Glomerular endothelial cell (primary cell): Measurements from ENCODE around the gene SERTAD2. TPM values are rescaled to one million over a fixed set of nuclear protein-coding genes. Genes with fewer than 3 reads are reported as not detected.

Experiments used
- DNase-seq: peaks from one replicate; pipeline ENCODE4 v3.0.0-alpha.2; 2011; ENCODE audit warnings: low read depth, low spot score; ENCODE audit errors: extremely low read depth
- total RNA-seq: library from RNA; depleted of rRNA; stranded (reverse); fragments of >200 nt; gene quantifications from 2 replicates; pipeline ENCODE4 v1.2.3, GENCODE V29; 2015

Gene SERTAD2
- total RNA-seq, 1 donor from 2014 or later = 15.6 TPM

DNA sequence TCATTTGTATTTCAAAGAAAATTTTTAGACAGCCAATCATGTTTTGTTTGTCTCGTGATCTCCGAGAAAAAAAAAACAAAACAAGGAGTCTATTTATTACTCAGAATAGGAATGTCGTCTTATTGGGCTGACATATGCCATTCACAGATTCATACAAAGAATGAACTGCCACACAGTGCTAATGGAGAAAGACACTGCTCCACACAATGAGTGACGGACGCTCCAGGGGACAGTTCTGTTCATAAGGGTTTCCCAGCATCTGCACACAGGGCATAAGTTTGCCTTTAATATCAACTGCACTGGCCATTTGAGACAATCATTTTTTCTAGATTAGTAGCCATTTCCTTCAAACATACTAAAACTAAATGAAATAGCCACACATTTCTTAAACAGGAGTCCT is 3.4 kb downstream of the SERTAD2 start:
- no peak for DNase-seq

GRCh38 chr2:64649626-64650025 is 4.1 kb downstream of the SERTAD2 start:
- DNase-seq = no peak

DNA sequence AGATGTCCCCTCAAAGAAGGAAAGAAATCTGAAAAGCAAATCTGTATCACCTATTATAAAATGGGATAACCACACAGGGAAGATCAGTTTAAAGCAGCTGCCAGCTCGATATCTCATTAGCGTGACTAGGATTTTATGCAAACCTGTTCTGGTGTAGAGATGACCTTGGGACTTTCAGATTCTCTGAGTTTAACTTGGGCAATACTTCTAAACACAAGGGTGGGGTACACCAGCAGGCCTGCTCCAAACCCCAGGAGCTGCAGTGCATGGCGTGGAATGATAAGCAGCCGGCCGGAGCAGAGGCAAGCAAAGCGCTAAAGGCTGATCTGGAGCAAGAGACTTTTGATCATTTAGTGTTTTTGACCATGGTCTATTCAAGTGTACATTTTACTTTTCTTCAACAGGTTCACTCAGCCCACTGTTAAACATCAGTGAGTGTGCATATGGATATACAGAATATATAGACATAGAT is 4.7 kb downstream of the SERTAD2 start:
- DNase-seq = no peak

DNA sequence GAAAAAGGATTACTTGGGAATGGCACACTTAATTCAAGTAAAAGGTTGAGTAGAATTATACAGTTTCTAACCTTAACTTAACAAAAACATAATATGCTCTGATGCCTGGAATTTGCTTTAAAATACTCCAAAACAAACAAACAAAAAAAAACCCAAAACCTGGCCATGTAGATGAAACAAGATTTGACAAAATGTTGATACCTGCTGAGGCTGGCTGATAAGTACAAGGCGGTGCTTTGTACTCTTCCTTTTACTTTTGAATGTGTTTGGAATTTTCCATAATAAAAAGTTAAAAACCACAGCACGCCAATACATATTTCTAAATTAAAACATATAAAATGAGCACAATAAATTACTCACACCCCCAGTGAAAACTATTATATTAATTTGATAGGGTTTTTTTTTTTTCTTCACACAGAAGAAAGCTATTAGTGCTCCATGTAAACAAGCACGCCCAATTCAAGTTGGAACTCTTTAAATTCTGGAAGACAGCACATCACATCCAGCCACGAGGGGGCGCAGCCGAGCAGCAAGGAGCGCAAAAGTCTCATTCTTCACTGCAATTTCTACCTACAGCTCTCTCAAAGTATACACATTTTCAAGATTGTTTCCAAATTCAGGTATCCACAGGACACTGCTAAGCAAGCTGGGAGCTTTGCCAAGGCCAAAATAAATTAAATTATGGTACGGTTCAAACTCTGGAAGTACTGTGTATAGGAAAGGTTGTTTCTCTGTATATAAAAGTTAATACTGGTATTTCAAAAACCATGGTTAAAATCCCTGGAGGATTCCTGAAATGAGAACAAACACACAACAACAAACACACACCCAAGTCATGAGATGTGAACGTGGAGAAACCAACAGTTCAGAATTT is 7.5 kb downstream of the SERTAD2 start:
- DNase-seq = peak; percentile 61

DNA sequence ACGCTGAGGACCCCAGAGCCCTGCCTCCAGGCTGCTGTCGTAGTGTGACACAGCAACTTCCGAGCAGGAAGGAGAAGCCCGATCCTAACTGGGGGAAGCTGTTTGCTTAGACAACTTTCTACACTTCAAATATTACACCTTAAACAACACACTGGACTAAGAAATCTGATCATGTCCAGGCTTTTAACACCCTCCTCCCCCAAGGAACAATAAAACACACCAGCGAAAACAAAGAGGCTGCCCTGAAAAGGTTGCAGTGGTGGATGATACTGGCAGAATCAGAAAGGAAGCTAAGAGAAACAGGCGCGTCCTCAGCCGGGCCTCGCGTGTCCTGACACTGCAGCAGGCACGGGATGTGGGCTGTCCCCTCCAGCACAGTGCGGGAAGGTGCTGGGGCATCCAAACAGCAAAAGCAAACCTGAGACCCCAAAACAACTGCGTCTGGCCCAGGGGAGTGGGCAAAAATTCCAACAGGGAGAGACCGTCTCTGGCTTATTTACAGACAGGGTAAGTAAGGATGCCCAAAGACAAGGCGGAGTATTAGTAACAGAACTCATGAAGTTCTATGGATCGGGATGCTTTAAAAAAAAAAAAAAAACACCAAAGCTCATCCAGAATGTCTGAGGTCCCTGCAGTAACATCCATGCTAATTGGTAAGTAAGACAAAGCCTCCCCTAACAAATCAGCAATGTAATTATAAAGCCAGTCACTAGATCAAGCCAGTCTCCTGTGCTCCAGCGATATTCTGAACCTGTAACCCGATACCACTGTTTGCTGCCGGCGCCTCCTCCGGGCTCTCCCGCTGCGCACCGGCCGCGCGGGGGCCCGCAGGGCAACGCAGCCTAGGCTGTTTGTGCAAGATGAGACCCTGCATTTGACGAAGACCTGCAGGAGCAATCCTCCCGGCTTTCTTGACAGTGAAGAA is 9.0 kb downstream of the SERTAD2 start:
- no peak for DNase-seq

DNA sequence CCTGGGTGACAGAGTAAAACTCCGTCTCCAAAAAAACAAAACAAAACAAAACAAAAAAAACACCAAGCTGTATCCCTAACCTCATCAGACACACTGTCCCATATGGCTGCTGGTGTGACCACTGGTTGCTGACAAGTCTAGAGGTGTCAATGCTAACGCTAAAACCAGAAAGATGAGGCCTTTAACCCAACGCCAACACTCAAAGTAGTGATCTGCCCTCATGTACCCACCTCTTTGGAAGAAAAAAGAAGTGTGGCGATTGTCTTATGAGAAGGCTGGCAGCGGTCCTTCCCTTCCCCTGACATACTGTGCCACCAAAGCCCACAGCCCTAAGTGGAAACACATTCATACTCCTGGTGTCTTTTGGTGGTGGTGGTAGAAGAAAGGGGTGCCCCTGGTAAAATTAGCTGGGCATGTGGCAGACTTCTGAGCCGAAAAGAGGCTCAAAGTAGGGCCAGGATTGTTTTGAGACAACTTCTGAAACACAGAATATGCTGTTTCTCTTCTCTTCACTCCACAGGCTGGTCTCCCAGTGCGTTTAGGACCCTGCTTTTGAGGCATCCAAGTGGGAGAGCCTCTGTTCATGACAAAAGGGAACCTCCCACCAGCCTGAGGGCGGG is 9.8 kb downstream of the SERTAD2 start:
- DNase-seq = no peak

DNA sequence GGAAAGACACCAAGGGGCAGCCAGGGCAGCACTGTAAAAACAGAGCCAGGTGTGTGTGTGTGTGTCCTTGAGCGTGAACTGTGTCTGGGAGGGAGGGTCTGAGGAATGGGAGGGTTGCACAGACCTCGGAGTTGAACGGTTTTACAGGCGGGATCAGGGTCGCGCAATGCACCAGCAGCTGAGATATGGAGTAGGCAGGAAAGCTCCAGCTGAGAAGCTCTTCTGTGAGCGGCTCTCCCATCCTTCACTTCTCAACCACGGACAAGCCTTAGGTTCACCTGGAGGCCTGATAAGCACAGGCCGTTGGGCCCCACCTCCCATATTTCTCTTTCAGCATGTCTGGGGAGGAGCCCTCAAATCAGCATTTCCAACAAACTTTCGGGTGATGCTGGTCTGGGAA is 12.1 kb downstream of the SERTAD2 start:
- no peak for DNase-seq

GRCh38 chr2:64640153-64641044 is 13.3 kb downstream of the SERTAD2 start:
- no peak for DNase-seq

DNA sequence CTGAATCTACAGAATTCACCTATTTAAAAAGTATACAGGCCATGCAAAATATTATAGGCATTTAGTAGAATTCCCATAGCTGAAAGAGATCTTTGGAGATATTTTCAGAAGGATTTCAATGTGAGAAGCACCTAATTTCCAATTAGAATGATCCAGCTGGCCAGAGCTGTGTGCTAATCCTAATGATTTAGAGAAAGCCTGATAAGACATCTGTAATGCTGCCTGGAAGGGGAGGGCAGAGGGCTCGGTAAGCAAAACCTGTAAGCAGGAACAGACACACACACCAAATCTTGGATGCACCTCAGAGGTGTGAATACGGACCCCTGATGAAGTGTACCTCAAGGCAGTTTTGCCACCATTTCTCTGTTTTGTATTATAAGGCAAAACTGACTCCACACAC is 14.0 kb downstream of the SERTAD2 start:
- DNase-seq = no peak

DNA sequence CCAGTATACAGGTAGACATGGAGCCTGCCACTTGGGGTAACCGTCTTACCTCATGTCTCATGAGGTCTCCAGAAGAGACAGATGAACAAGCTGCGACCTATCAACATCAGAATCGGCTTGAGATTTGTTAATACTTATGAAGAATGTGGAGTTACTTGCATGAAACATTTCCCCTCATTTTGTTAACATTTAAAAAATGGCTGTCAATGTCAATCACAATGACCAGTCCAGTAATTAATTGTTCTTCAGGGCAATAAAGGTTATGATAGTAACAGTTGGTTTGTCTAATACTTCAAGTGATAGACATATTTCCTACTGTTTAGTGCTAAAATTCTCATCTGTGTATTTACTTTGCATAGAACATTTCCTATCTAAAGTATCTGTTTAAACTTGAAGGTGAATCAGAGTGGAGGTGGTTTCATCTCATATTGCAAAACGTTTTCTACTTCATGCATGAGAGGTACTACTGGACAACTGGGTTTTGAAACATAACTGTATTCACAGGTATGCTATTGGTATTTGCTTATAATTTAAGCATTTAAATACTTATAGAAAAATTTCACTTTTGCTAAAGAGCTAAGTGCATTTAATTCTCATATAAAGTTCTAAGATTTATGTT is 15.1 kb downstream of the SERTAD2 start:
- DNase-seq = no peak

DNA sequence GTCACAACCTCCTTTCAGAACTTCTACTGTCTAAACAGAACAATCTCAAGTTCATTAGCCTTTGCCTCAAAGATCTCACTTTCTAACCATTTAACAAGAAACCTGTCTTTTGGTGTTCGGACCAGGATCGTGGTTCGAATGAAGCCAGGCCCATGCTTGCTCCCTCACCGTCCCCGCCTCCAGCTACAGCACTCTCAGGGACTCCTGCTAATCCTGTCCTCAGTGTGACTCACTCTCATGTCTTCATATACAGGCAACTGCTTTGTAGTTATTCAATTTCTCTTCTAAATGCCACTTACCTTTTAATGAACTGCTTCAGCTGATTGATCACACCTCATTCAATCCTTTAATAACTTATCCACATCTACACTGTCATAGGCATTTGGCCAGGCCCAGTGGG is 15.8 kb downstream of the SERTAD2 start:
- no peak for DNase-seq

DNA sequence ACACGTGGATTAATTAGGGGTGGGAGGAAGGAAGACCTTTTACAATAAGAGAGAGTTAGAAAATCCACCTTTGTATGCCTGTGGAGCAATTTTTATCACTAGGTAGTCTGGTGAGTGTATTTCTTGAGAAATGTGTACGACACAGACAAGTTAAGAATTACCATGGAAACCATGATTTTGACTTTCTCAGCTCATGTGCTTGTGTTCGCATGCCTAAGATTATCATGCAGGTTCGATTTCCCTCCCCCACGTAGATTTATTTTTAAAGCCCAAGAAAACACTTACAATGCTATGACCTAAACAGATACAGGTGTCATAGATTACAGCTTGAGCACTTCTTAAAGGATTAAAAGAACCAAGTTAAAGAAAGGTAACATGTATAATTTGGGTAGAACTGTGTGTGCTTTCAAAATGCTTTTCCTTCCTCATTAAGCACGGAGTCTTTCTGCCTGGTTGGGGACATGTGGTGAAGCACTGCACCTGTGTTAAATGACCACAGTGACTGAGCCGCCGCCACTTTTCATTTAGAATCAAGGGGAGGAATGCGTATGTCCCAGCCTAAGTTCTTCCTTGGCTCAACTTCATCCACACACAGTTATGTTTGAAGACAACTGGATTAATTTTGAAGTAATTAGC is 16.6 kb downstream of the SERTAD2 start:
- DNase-seq = no peak

GRCh38 chr2:64635976-64636911 is 17.5 kb downstream of the SERTAD2 start:
- DNase-seq = no peak

DNA sequence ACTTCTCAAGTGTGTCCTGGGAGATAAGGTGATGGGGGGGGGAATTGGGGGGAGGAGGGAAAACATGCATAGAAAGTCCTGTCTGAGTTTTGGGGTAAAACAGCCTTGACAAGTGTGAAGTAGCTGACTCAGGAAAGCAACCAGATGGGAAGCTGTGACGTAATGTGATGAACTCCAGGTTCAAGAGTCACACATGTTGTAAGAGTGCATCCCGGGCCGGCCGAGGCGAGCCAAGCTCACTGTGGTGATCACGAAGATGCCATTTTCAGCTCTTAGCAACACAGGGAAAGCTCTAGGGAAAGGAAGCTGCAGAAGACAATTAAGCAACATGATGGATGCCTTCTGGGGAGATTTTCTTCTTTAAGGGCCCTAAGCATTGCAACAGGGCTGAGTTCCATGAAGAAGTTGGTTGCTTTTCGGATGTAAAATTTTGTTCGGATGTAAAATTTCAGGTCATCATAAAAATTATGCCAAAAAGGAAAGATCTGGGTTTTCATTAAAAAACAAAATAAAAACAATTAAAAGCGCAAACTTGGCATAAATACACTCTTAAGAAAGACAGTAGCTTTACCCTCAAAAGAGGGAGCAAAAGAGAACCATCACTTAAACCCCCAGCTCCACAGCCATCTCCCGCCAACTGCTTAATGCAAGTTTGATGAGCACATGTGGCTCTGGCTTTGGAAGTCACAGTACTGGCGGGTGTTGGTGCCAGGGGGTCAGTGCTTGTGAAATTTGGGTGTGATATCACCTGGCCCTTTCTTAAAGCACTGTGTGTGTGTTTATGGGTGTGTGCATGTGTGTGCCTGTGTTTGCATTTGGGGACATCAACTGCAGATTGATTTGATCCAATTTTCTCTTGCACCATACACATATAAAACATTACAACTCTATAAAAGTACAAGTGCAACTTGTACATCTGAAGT is 19.1 kb downstream of the SERTAD2 start:
- DNase-seq = no peak

DNA sequence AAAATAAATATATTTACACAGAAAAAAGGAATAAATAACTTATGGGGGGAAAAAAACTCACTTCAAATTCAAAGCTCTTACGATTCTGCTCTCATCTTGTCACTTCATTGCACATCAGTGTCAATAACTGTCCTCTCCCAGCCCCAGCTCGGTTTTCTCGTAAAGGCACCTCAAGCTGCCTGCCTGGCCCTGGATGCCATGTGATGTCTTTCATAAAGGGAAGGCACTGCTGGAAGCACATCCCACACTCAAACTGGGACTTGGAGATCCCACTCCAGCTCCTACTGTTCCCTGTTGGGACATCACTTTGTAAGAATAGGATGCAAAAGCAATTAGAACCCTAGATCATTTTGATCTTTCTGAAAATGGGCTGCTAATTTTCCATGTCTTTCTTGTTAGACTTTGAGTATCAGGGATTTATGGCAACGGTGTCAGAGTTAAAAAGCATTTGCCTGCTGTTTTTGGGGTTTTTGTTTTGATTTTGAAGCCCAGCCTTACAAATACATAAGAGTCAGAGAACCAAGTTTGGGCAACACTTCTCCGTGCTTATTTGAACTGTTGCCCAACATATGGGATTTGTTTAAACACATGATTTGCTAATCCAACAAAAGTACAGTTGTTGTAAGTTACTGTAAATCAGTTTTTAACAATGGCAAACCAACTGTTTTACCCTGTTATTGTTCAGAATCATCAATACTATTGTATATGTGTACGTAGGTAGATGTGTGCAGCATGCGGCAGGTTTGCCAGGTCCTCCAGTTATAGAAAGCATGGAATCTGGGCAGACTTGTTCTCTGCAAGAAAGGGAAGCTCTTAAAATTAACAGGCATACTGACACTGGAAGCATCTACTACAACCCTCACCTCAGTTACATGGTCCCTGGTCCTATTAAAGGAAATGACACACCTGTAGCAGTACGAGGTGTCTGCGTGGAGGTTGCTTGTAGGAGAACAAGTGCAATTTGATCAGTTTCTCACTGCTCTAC is 20.6 kb downstream of the SERTAD2 start:
- DNase-seq = no peak

DNA sequence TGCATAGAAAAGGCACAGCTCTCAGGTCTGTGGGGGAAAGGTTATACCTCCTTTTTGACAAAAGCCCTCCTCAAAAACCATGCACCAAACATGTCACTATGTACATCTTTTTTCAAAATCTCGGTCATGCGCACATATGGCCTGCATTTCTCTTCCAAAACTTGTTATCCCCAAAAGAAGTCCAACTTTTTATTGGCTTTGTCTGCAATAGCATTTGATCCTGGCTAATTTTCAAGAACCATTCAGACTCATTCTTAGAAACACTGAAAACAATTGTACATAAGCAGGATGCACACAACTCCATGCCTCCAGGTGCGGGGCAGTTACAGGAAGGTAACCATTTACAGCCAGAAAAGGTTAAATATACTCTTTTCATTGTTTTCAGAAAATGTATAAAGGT is 21.9 kb downstream of the SERTAD2 start:
- no peak for DNase-seq
